ENCODE results near the gene ZSWIM6. TPM values are rescaled to one million over a fixed set of nuclear protein-coding genes. Genes with fewer than 3 reads are reported as not detected.

Gene ZSWIM6
- total RNA-seq, 1 experiment from 2014 or later = 3.4 TPM

DNA sequence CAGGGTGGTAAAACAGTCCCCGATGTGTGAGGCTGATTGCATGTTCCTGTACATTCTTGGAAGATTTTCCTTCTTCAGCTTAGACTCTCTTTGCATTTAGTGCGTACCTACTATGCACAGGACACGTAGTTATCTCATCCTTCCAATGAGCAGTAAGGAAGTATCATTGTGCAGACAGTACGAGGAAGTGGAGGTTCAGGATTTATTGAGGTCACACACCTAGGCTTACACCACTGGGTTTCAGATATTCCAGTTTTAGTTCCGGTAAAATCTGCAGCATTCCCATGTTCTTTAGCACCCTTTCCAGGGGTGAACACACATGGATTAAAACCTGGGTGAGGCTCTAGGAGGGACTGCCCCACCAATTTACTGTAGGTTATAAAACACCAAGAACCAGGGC lies 238.7 kb downstream of the ZSWIM6 start:
- intact Hi-C loops (cut with micrococcal nuclease) = no loop called here
- no peak for ATAC-seq

GRCh38 chr5:61572959-61573358 lies 240.9 kb downstream of the ZSWIM6 start:
- H4K20me1 ChIP-seq (ENCODE audit: low read length) = no peaks in the 10 kb centered on the region
- H3K9ac ChIP-seq (ENCODE audit: low read length) = no peak overlapping the region
- CTCF ChIA-PET = no interaction called here
- intact Hi-C loops (cut with micrococcal nuclease) = no loop called here
- no peak for ATAC-seq
- H3K4me1 ChIP-seq (ENCODE audit: insufficient read depth, low read length) = peaks cover 4% of the 10 kb centered on the region; the same call in 1 of the 2 replicates
- H3K9me3 ChIP-seq (ENCODE audit: low read length) = no peaks in the 10 kb centered on the region
- H3K79me2 ChIP-seq (ENCODE audit: low read length) = no peaks in the 10 kb centered on the region
- no peak overlapping the region for H3K27ac ChIP-seq (ENCODE audit: low read length)
- TF ChIP-seq EZH2phosphoT487 (IDR thresholded peaks at IDR 0.05; ENCODE audit: borderline replicate concordance, low read length) (no peak), EZH2 (IDR thresholded peaks at IDR 0.05; ENCODE audit: low read length, unreplicated experiment) (no peak), CTCF (conservative IDR thresholded peaks at IDR 0.05; ENCODE audit: low read depth, low read length) (no peak)
- no peak overlapping the region for H3K4me3 ChIP-seq (ENCODE audit: low read length)
- H2AFZ ChIP-seq (ENCODE audit: low read length) = no peak overlapping the region
- no peaks in the 10 kb centered on the region for H3K9me2 ChIP-seq (replicated peaks; ENCODE audit: low read length)
- no peak for DNase-seq
- H3K36me3 ChIP-seq (ENCODE audit: low read depth, low read length) = no peaks in the 10 kb centered on the region
- H3K4me2 ChIP-seq (ENCODE audit: low read length) = no peak overlapping the region
- BruUV-seq (replicated peaks) = no TSS peak
- H3F3A ChIP-seq (ENCODE audit: low read length, unreplicated experiment) = no peaks in the 10 kb centered on the region
- H3K27me3 ChIP-seq (ENCODE audit: low read length) = no peaks in the 10 kb centered on the region
- POLR2A ChIA-PET (ENCODE audit: unreplicated experiment) = no interaction called here

More for the DNA sequence above, 238.7 kb downstream of the ZSWIM6 start:
- CTCF ChIA-PET = no interaction called here
- H3K4me1 ChIP-seq (ENCODE audit: insufficient read depth, low read length) = peaks cover 4% of the 10 kb centered on the region; the same call in 1 of the 2 replicates
- no peaks in the 10 kb centered on the region for H4K20me1 ChIP-seq (ENCODE audit: low read length)
- no peak overlapping the region for H3K4me3 ChIP-seq (ENCODE audit: low read length)
- no peak for TF ChIP-seq CTCF (conservative IDR thresholded peaks at IDR 0.05; ENCODE audit: low read depth, low read length)
- no peak for TF ChIP-seq EZH2phosphoT487 (IDR thresholded peaks at IDR 0.05; ENCODE audit: borderline replicate concordance, low read length)
- no peak for TF ChIP-seq EZH2 (IDR thresholded peaks at IDR 0.05; ENCODE audit: low read length, unreplicated experiment)
- H3K9me3 ChIP-seq (ENCODE audit: low read length) = no peaks in the 10 kb centered on the region
- no peak overlapping the region for H2AFZ ChIP-seq (ENCODE audit: low read length)
- DNase-seq = no peak
- H3K4me2 ChIP-seq (ENCODE audit: low read length) = no peak overlapping the region
- H3F3A ChIP-seq (ENCODE audit: low read length, unreplicated experiment) = no peaks in the 10 kb centered on the region
- H3K36me3 ChIP-seq (ENCODE audit: low read depth, low read length) = no peaks in the 10 kb centered on the region
- no peak overlapping the region for H3K9ac ChIP-seq (ENCODE audit: low read length)
- BruUV-seq (replicated peaks) = no TSS peak
- H3K9me2 ChIP-seq (replicated peaks; ENCODE audit: low read length) = no peaks in the 10 kb centered on the region
- POLR2A ChIA-PET (ENCODE audit: unreplicated experiment) = no interaction called here
- H3K27me3 ChIP-seq (ENCODE audit: low read length) = no peaks in the 10 kb centered on the region
- H3K27ac ChIP-seq (ENCODE audit: low read length) = no peak overlapping the region
- H3K79me2 ChIP-seq (ENCODE audit: low read length) = no peaks in the 10 kb centered on the region

- no peak overlapping the region for H3K27ac ChIP-seq (ENCODE audit: low read length)
These were observed 243.0 kb downstream of the ZSWIM6 start for GRCh38 chr5:61575103-61575502.

More at GRCh38 chr5:61575103-61575502, 243.0 kb downstream of the ZSWIM6 start:
- DNase-seq (peak; percentile 16), ATAC-seq (peak; percentile 55; the same call in 1 of the 2 replicates)
- peak overlapping the region; percentile 65 for H2AFZ ChIP-seq (ENCODE audit: low read length)
- H3K36me3 ChIP-seq (ENCODE audit: low read depth, low read length) = no peaks in the 10 kb centered on the region
- H3K4me3 ChIP-seq (ENCODE audit: low read length) = no peak overlapping the region
- H3K9me2 ChIP-seq (replicated peaks; ENCODE audit: low read length) = no peaks in the 10 kb centered on the region
- H3K4me2 ChIP-seq (ENCODE audit: low read length) = no peak overlapping the region
- TF ChIP-seq EZH2 (IDR thresholded peaks at IDR 0.05; ENCODE audit: low read length, unreplicated experiment) = no peak
- TF ChIP-seq CTCF (conservative IDR thresholded peaks at IDR 0.05; ENCODE audit: low read depth, low read length) = no peak
- TF ChIP-seq EZH2phosphoT487 (IDR thresholded peaks at IDR 0.05; ENCODE audit: borderline replicate concordance, low read length) = no peak
- intact Hi-C loops (cut with micrococcal nuclease) = no loop called here
- CTCF ChIA-PET = no interaction called here
- H4K20me1 ChIP-seq (ENCODE audit: low read length) = no peaks in the 10 kb centered on the region
- H3K27me3 ChIP-seq (ENCODE audit: low read length) = no peaks in the 10 kb centered on the region
- peaks cover 4% of the 10 kb centered on the region; the same call in 1 of the 2 replicates for H3K4me1 ChIP-seq (ENCODE audit: insufficient read depth, low read length)
- POLR2A ChIA-PET (ENCODE audit: unreplicated experiment) = no interaction called here
- no peak overlapping the region for H3K9ac ChIP-seq (ENCODE audit: low read length)
- H3F3A ChIP-seq (ENCODE audit: low read length, unreplicated experiment) = no peaks in the 10 kb centered on the region
- H3K79me2 ChIP-seq (ENCODE audit: low read length) = no peaks in the 10 kb centered on the region
- H3K9me3 ChIP-seq (ENCODE audit: low read length) = no peaks in the 10 kb centered on the region
- no TSS peak for BruUV-seq (replicated peaks)

Measured in PC-3 (cell line).